GM19193 (cell line): ENCODE results near the gene LMAN1L.

Experiments
- POLR2A ChIP-seq: IDR thresholded peaks from 4 replicates; pipeline ENCODE4 v1.6.1; 2011; ENCODE audit not compliant: insufficient read depth, insufficient read length; ENCODE audit errors: extremely low read depth

Gene LMAN1L

GRCh38 chr15:74777769-74778598 lies 34.7 kb upstream of the LMAN1L start:
- no peak for TF ChIP-seq POLR2A

- TF ChIP-seq POLR2A = no peak
These were observed 34.0 kb upstream of the LMAN1L start for GRCh38 chr15:74778599-74778970.

GRCh38 chr15:74779162-74779648 lies 33.4 kb upstream of the LMAN1L start:
- no peak for TF ChIP-seq POLR2A

GRCh38 chr15:74780523-74781430 lies 31.9 kb upstream of the LMAN1L start:
- peak; percentile 42 for TF ChIP-seq POLR2A

GRCh38 chr15:74781431-74782258 lies 31.0 kb upstream of the LMAN1L start, which contains the start of gene CSK:
CSK (plus strand) TSS chr15:74782080; CDS start chr15:74798298, 16,218 bp downstream.
- peak; percentile 54 for TF ChIP-seq POLR2A

- peak; percentile 15 for TF ChIP-seq POLR2A
These were observed 30.2 kb upstream of the LMAN1L start for GRCh38 chr15:74782259-74783071.

GRCh38 chr15:74783072-74783807 lies 29.4 kb upstream of the LMAN1L start:
- TF ChIP-seq POLR2A = peak; percentile 47

- TF ChIP-seq POLR2A = no peak
These were observed 28.8 kb upstream of the LMAN1L start for GRCh38 chr15:74783808-74784175.

GRCh38 chr15:74784426-74785193 lies 28.0 kb upstream of the LMAN1L start:
- TF ChIP-seq POLR2A = peak; percentile 23

GRCh38 chr15:74785194-74786032 lies 27.2 kb upstream of the LMAN1L start:
- TF ChIP-seq POLR2A = peak; percentile 60

- TF ChIP-seq POLR2A = peak; percentile 19
These were observed 26.0 kb upstream of the LMAN1L start for GRCh38 chr15:74786551-74787165.

- TF ChIP-seq POLR2A = peak; percentile 61
These were observed 25.2 kb upstream of the LMAN1L start for GRCh38 chr15:74787251-74788041.
